Raji (cell line): Measurements from ENCODE around the gene C1orf198.

ENCODE experiments used
- POLR2A ChIP-seq: IDR thresholded peaks from 2 replicates; pipeline ENCODE4 v1.6.1; 2011; ENCODE audit warnings: low read depth, low read length, control low read depth; ENCODE audit not compliant: insufficient read depth

C1orf198 gene

DNA sequence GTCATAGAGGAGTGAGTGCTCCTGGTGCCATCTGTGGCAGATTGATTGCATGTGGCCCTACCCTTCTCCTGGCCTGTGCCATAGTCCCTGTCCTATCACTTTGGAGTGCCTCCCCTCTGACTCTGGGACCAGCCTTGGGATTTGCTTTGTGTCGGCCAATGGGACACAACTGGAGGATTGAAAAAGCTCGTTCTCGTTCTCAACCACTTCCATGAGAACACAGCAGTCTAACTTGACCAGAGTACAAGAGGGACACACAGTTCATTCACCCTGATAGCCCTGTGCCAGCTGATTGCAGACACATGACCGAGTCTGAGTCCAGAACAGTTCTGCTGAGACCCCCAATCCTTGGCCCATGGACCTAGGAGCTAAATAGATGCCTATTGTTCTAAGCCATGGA lies 47.8 kb downstream of the C1orf198 start:
- no peak for TF ChIP-seq POLR2A

DNA sequence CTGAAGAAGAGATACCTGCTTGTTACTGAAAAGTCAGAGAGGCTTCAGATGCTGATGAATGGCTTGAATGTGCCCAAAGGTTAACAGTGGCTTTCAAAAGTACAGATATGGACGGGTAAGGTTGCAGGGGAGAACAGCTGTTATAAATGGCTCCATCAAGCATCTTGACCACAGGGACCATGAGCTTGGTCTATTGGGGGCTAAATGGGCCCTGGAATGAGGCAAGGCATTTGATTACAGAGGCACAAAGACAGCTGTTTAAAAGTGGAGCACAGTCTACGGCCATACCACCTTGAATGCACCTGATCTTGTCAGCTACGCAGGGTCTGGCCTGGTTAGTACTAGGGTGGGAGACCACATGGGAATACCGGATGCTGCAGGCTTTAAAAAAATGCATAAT lies 48.3 kb downstream of the C1orf198 start:
- TF ChIP-seq POLR2A, result no peak

DNA sequence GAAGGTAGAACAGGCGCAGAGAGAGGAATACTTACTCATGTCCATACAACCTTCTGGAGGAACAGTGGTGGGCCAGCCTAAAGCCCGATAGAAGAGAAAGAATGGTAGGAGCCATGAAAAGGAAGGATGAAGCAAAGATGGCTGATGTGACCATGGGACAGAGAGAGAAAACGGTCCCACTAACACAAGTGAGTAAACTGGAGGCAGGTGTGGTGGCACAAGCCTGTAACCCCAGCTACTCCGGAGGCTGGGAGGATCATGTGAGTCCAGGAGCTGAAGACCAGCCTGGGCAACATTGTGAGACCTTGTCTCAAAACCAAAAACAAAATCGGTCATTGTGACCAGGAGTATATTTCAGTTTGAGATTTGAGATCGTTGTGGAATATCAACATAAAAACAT lies 49.4 kb downstream of the C1orf198 start:
- no peak for TF ChIP-seq POLR2A

DNA sequence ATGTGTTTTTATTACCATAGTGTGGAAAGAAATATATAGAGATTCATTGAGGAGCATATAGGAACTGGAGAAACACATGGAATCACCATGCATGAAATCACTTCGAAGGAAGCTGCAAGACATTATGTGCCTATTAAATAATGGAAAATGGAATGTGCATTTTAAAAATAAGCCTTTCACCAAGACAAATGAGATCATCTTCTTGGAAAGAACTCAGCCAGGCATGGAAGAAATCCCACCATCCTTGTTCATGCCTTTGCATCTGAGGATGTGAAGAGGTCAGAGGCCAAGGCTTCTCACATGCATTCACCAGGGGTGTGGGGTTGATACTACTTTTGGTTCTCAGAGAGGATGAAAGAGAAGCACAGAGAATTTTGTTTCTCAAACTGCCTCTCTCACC lies 50.0 kb downstream of the C1orf198 start:
- TF ChIP-seq POLR2A, result no peak

DNA sequence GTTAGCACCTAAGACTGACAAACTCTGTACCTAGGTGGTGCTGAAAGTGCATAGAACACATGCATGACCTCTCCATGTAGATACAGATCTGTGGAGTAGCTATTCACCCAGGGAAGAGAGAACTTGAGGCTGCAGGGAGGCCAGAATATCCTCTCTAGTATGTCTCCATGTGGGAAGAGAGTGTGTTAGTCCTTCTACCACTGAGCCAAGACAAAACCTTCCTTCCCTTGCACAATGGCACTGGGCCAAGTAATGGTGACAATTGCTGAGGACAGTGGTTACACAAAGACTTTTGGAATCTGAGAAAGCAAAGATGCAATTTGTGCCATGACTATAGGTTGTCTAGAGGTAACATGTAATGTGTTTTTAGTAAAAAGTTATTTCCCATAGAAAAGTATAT lies 52.3 kb downstream of the C1orf198 start:
- TF ChIP-seq POLR2A, result no peak

DNA sequence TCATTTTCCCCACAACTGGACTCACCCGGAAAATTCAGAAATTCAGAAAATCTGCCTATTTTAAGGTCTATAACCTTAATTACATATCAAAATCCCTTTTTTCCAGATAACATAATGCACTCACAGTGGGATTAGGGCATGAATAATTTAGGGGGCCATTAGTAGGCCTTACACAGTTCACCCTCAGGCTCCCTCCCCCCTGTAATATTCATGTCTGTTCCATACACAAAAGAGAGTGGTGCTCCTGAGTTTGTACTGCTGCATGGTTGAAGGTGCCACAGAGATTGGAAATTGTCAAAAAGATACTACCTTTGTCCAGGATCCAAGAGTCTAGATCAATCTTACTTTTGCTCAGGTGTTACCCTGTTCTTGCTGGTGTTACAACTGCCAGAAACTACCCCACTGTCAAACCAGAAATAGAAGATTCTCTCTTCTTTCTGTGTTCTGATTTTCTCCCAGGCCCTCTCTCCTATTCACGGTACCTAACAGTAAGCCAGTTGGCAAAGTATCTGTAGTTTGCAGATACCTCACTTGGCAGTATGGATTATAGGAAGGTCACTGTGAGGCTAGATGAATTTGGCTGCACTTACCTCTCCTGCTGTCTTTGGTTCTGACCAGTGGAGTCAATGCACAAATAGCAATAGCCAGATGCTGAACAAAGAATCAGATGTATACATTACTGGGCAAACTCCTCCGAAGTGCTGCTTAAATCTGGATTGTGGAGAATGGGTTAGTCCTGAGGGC lies 53.2 kb downstream of the C1orf198 start:
- TF ChIP-seq POLR2A, result no peak

DNA sequence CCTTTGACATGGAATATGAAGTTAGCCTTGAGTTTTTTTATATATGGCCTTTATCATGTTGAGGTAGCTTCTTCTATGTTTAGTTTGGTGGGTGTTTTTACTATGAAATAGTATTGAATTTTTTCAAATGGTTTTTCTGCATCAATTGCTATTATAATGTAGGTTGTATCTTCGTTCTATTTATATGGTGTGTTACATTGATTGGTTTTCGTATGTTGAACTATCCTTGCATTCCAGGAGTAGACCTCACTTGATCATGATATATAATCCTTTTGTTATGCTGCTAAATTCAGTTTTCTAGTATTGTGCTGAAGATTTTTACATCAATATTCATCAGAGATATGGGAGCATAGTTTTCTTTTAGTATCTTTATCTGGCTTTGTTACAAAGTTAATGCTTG lies 55.8 kb downstream of the C1orf198 start:
- no peak for TF ChIP-seq POLR2A

DNA sequence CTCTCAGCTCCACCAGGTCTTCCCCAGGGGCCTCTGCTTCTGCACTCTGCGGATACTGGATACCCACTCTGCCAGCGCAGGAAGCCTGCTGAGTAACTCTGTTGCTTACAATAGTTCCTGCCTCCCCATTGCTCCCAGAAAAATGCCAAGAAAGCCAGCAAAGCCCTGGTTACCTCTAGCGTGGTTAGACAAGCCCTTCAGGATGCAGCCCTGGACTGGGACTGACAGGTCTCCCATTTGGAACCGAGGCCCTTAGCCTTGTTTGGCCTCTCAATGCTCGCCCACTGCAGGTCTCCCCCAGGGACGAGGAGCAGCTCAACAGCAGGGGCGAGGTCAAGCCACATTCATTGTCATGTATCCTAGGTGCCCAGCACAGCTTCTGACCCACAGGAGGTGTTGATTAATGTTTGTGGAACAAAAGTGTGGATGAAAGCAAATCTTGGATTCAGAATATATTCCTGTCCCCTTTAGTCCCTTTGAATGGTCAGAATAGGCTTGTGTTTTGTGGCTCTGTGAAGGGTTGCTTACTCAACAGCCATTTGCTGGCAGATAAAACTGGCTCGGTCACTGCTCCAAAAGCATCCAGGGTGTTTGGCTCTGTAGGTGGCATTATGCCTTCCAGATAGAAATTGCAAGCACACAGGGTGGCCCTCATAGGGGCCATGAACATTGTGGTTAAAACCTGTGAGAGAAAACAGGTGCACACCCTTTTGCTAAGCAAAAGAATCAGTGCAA lies 58.9 kb downstream of the C1orf198 start:
- TF ChIP-seq POLR2A, result no peak

DNA sequence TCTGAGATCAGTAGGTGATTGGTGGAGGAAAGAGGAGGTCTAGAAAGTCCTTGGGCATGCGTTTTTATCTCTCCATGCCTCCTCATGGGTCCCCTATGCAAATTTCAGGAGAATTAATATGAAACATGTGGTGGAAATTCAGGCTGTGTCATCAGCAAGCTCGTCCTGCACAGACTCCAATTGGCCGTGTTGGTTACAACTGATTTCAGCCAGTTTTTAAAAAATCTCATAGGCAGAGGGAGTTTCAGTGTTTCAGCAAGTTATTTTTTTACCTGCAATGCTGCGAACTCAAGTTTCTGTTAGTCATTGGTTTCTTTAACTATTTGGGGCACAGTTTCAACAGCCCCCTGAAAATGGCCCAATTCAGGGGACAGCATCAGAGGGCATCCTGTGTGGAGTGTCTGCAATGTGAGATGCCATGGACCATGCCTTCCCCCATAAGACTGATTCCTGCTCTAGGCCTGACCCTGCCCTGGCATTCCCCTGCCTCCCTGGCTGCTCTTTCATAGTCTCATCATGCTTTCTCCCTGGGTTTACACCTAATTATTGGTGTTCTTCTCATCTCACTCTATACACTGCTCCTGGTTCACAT lies 59.9 kb downstream of the C1orf198 start:
- TF ChIP-seq POLR2A, result no peak

DNA sequence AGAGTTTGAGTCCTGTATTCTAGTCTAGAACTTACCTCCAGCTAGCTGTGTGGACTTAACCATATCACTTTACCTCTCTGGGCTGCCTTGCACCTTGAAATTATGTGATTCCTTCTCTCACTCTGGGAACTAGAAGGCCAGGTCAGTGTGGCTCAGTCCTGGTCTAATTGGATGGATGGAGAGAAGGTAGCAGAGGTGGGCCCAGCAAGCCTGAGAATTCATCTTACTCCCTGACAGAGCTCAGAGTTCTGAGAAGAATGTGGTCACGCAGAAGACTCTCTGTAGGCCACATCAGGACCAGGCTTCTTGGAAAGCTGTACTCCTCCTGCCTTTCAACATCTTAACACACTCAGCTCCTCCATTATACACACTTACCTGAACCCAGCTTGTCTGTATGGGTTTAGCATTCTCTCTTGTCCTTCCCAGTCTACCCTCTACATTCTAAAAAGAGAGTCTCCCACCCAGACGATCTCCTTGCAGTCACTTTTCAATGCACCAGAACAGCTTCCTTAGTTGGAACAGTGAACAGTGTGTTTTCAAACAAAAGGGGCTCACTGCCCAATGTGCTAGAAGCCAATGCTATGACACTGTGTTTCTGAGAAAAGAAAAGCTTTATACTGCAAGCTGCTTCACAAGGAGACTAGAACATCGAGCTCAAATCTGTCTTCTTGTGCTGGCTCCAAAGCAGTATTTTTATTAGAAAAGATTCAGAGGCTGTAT lies 60.6 kb downstream of the C1orf198 start:
- no peak for TF ChIP-seq POLR2A

DNA sequence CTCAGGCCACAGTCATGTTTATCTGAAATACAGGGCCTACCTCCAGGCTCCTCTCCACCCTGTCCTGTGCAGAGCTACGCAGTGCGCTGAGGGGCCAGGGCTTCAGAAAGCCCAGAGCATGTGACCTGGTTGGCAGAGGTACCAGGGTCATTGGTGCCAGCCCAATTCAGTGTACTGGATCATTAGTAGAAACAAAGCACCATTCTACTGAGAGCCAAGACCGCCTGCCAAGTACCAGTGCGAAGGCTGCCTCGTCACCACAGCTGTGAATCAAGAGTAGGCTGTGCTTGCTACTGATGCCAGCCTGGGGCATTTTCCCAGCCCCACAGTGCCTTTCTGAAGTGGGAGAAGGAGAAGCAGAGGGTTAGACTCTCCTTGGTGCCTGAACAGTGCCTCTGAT lies 61.3 kb downstream of the C1orf198 start:
- TF ChIP-seq POLR2A, result no peak

DNA sequence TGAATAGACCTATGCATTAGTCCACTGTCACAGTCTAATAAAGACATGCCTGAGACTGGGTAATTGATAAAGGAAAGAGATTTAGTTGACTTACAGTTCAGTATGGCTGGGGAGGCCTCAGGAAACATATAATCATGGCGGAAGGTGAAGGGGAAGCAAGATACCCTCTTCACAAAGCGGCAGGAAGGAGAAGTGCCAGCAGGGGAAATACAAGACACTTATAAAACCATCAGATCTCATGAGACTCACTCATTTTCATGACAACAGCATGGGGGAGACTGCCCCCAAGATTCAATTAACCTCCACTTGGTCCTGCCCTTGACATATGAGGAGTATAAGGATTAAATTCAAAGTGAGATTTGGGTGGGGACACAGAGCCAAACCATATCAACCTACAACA lies 61.8 kb downstream of the C1orf198 start:
- TF ChIP-seq POLR2A, result no peak

DNA sequence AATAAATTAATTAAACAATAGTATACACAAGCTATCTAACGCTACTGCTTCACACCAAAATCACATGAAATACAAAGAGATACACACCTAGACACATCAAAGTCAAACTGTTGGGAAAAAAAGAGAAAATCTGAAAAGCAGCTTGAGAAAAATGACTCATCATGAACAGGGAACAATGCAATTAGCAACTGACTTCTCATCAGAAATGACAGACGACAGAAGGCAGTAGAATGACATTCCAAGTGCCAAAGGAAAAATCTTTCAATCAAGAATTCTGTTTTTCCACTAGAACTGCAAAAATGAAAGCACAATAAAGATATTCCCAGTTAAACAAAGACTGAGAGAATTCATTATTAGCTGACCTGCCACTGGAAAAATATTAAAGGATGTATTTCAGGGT lies 63.9 kb downstream of the C1orf198 start:
- no peak for TF ChIP-seq POLR2A

DNA sequence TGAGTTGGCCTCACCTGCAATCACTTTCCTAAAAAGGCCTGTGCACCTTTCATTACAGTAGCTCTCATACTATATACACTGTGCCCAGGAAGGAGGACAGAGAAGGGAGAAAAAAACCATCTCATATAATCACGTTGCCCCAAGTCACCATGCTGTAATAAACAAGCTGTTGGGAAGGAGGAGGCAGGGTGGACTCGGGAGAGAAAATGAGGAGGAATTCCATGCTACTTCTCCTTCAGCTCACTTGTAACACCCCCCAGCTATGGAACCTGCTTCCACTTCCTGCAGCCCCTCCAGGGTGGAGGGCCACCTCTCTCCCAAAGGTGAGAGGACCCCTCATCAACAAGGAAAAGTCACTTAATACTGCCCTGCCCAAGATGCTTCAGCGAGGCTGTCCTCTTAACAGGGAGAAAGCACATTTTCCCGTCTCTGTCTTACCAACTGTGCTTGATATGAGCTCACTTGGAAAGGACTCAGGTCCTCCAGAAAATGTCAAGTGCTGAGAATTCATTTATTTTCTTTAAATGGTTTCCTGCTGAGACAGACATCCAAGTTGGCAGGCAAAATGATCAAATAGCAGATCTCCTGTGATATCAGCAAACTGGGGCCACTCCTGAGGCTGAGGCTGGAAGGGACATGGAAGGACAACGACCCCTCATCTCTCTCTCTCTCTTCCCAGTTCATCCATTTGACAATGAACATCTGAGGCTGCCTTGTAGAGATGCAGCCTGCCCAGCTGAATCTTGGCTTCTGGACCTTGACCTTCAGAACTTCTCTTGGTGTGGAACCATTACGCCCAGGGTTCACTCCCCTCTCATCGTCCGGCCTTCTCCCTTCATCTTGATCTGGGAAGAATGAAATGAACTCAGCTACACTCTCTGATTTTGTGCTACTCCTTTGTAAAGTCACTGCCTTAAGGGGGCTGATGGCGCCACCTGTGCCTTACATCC lies 67.2 kb downstream of the C1orf198 start:
- no peak for TF ChIP-seq POLR2A

DNA sequence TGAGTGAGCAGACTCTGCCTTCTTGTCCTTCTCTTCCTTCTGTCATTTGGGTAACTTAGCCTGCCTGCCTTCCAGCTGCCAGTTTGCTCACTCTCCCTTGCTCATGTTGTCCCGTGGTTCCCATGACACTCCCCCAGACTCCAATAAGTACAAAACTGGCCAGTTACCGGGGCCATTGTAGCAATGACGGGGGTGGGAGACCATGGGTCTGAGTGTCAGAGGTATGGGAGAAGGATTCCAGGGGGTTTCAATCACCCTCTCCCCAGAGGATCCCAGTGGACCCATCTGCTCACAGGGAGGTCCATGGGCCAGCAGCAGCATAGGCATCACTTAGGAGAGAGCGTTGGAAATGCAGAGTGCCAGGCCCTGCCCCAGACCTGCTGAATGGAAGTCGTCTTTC lies 69.8 kb downstream of the C1orf198 start:
- TF ChIP-seq POLR2A, result no peak

DNA sequence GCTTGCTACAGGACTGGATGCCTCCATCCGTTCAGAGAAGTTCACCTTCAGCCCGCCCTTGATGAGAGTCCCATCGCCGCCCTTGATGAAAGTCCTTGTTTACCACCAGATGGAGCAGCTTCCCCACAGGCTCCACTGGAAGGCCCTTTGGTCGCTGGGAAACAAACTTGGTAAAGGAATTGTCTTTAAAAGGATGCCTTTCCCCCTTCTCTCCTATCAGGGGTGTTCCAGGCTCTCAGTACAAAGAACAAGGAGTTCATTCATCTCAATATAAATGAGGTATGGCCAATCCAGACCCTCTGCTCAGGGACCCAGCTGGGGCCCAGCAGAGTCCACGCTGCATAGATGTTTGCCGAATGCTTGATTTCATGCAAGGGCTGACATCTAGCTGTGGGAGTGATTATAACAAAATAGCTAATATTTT lies 70.4 kb downstream of the C1orf198 start:
- no peak for TF ChIP-seq POLR2A
